ENCODE results near the gene B9D1.

The B9D1 gene

DNA sequence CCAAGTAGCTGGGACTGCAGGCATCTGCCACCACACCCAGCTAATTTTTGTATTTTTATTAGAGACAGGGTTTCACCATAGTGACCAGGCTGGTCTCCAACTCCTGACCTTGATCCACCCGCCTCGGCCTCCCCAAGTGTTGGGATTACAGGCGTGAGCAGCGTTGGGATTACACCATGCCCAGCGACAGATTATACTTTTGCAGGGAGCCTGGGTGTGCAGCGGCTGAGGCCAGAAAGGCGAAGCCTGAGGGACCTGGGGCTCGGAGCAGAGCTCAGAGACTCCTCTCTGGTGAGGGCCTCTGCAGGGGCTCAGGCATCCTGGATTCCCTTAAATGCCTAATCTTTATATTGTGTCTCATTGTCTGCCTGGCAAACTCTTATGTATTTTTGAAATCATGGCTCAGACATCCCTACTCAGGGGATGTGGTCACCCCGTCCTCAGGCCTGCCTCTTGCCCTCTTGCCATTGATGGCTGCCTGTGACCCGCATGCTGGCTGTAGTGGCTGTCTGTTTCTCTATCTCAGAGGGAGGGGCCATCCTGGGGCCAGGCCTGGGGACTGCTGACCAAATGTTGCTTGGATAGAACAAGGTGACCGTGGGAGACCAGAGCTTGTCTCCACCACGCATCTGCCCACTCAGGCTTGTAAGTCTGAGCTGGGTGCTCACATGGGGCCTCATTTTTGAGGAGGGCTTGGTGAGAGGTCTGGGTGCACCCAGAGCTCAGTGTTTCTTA, 42.6 kb downstream of the B9D1 start:
- H3K9me3 ChIP-seq (ENCODE audit: control insufficient read depth, insufficient read depth, low read length): no peaks in the 10 kb centered on the region
- no peak overlapping the region for H3K4me3 ChIP-seq (ENCODE audit: low read length)
- no peaks in the 10 kb centered on the region for H3K36me3 ChIP-seq (ENCODE audit: control insufficient read depth, low read length)
- H3K9me2 ChIP-seq (replicated peaks; ENCODE audit: control insufficient read depth, low read length): no peaks in the 10 kb centered on the region
- H3K4me2 ChIP-seq (ENCODE audit: low read length): no peak overlapping the region
- H3K27ac ChIP-seq (ENCODE audit: low read depth, low read length): no peak overlapping the region
- H3K27me3 ChIP-seq (ENCODE audit: control insufficient read depth, low read length): peaks cover 43% of the 10 kb centered on the region
- H4K20me1 ChIP-seq (ENCODE audit: control insufficient read depth, insufficient read depth, low read depth, low read length): peaks cover 14% of the 10 kb centered on the region; the same call in 1 of the 2 replicates
- TF ChIP-seq, protein P1, sequence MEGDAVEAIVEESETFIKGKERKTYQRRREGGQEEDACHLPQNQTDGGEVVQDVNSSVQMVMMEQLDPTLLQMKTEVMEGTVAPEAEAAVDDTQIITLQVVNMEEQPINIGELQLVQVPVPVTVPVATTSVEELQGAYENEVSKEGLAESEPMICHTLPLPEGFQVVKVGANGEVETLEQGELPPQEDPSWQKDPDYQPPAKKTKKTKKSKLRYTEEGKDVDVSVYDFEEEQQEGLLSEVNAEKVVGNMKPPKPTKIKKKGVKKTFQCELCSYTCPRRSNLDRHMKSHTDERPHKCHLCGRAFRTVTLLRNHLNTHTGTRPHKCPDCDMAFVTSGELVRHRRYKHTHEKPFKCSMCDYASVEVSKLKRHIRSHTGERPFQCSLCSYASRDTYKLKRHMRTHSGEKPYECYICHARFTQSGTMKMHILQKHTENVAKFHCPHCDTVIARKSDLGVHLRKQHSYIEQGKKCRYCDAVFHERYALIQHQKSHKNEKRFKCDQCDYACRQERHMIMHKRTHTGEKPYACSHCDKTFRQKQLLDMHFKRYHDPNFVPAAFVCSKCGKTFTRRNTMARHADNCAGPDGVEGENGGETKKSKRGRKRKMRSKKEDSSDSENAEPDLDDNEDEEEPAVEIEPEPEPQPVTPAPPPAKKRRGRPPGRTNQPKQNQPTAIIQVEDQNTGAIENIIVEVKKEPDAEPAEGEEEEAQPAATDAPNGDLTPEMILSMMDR (IDR thresholded peaks at IDR 0.05; ENCODE audit: low read depth, low read length, poor library complexity, severe bottlenecking): no peak
- TF ChIP-seq EZH2phosphoT487 (IDR thresholded peaks at IDR 0.05; ENCODE audit: borderline replicate concordance, low read length): no peak
- no peaks in the 10 kb centered on the region for H3K79me2 ChIP-seq (ENCODE audit: control insufficient read depth, low read length)
- H3F3A ChIP-seq (ENCODE audit: control insufficient read depth, insufficient read depth): 0 out of 2 replicates have a peak, but pooled peaks cover 3% of the 10 kb centered on the region
- H3K4me1 ChIP-seq (ENCODE audit: control insufficient read depth, low read length): peaks cover 13% of the 10 kb centered on the region

DNA sequence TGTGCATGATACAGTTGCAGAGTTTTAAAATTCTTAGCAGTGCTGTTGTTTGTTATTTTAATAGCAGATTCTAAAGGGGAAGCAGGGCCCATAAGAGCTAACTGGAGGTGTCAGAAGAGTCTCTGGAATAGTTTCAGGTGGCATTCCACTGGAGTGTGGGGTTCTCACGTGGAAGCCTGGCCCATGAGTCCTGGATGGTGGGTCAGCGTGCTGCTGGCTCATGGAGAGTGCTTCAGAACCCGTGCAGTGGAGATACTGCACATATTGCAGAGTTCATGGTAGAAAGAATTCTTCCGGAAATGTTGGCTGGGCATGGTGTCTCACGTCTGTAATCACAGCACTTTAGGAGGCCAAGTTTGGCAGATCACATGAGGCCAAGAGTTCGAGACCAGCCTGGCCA, 43.9 kb downstream of the B9D1 start:
- Histone ChIP-seq H3K9me2 (replicated peaks; ENCODE audit: control insufficient read depth, low read length) (no peaks in the 10 kb centered on the region), H4K20me1 (ENCODE audit: control insufficient read depth, insufficient read depth, low read depth, low read length) (peaks cover 14% of the 10 kb centered on the region; the same call in 1 of the 2 replicates), H3K4me3 (ENCODE audit: low read length) (no peak overlapping the region), H3K4me2 (ENCODE audit: low read length) (no peak overlapping the region), H3F3A (ENCODE audit: control insufficient read depth, insufficient read depth) (0 out of 2 replicates have a peak, but pooled peaks cover 3% of the 10 kb centered on the region), H3K79me2 (ENCODE audit: control insufficient read depth, low read length) (no peaks in the 10 kb centered on the region), H3K36me3 (ENCODE audit: control insufficient read depth, low read length) (no peaks in the 10 kb centered on the region), H3K9me3 (ENCODE audit: control insufficient read depth, insufficient read depth, low read length) (no peaks in the 10 kb centered on the region), H3K4me1 (ENCODE audit: control insufficient read depth, low read length) (peaks cover 13% of the 10 kb centered on the region), H3K27me3 (ENCODE audit: control insufficient read depth, low read length) (peaks cover 52% of the 10 kb centered on the region), H3K27ac (ENCODE audit: low read depth, low read length) (no peak overlapping the region)
- no peak for TF ChIP-seq EZH2phosphoT487 (IDR thresholded peaks at IDR 0.05; ENCODE audit: borderline replicate concordance, low read length)
- TF ChIP-seq, protein P1 (IDR thresholded peaks at IDR 0.05; ENCODE audit: low read depth, low read length, poor library complexity, severe bottlenecking): no peak

DNA sequence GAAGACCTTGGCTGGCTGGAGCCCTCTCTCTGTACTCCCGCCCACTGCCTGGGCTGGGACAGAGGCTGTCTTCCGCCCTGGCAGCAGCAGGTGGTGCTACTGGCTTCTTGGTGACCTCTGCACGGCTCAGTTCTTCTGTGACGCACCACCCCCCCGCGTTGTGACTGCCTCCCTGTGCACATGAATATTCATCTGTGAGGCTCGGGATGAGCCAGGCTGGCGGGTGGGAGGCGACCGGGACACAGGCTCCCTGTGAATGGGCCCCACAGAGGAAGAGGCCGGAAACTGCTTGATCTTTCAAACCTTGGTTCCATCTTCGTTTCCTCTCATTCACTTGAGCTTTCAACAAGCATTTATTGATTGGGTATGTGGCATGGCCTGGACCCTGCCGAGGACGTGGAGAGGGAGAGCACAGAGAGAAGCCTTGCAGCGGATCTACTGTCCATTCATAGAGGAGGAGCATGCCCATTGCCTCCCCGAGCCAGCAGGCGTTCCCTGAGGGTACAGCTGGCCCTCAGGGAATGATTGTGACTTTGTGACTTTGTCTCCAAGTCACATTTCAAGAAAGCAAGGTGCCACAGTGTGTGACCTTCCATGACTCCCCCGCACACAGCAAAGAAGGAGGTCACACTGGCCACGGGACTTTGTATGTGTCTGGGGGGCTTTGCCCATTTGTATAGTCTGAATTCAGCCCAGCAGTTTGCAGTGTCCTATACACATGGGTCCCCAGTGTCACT, 45.0 kb downstream of the B9D1 start:
- no peaks in the 10 kb centered on the region for H3K79me2 ChIP-seq (ENCODE audit: control insufficient read depth, low read length)
- H3K4me3 ChIP-seq (ENCODE audit: low read length): no peak overlapping the region
- no peak for TF ChIP-seq EZH2phosphoT487 (IDR thresholded peaks at IDR 0.05; ENCODE audit: borderline replicate concordance, low read length)
- TF ChIP-seq, protein P1 (IDR thresholded peaks at IDR 0.05; ENCODE audit: low read depth, low read length, poor library complexity, severe bottlenecking): peak; percentile 48
- H3K4me1 ChIP-seq (ENCODE audit: control insufficient read depth, low read length): peaks cover 13% of the 10 kb centered on the region
- H3K27ac ChIP-seq (ENCODE audit: low read depth, low read length): no peak overlapping the region
- no peaks in the 10 kb centered on the region for H3K9me2 ChIP-seq (replicated peaks; ENCODE audit: control insufficient read depth, low read length)
- peaks cover 14% of the 10 kb centered on the region; the same call in 1 of the 2 replicates for H4K20me1 ChIP-seq (ENCODE audit: control insufficient read depth, insufficient read depth, low read depth, low read length)
- no peaks in the 10 kb centered on the region for H3K9me3 ChIP-seq (ENCODE audit: control insufficient read depth, insufficient read depth, low read length)
- H3K27me3 ChIP-seq (ENCODE audit: control insufficient read depth, low read length): peaks cover 58% of the 10 kb centered on the region
- no peaks in the 10 kb centered on the region for H3K36me3 ChIP-seq (ENCODE audit: control insufficient read depth, low read length)
- 0 out of 2 replicates have a peak, but pooled peaks cover 3% of the 10 kb centered on the region for H3F3A ChIP-seq (ENCODE audit: control insufficient read depth, insufficient read depth)
- peak overlapping the region; percentile 28 for H3K4me2 ChIP-seq (ENCODE audit: low read length)
